ENCODE measurements around the gene IQGAP3.

Gene IQGAP3

DNA sequence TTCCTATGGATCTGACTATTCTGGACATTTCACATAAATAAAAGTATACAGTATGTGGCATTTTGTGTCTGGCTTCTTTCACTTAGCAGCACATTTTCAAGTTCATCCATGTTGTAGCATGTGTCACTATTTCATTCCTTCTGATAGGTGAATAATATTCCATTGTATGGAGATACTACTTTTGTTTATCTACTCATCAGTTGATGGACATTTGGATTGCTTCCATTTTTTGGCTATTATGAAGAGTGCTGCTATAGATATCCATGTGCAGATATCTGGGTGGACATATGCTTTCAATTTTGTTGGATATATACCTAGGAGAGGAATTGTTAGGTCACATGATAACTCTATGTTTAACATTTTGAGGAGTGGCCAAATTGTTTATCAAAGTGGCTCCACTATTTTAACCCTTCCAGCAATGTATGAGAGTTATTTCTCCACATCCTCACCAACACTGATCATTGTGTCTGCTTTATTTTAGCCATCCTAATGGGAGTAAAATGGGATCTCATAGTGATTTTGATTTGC, 49.9 kb downstream of the IQGAP3 start:
- in situ Hi-C loops (cut with HindIII; ENCODE audit: low sequenced_read_pairs) = loop anchor here (5.0 kb wide), 2 partner anchors 90 to 100 kb away; no protein-coding TSS in a partner anchor

DNA sequence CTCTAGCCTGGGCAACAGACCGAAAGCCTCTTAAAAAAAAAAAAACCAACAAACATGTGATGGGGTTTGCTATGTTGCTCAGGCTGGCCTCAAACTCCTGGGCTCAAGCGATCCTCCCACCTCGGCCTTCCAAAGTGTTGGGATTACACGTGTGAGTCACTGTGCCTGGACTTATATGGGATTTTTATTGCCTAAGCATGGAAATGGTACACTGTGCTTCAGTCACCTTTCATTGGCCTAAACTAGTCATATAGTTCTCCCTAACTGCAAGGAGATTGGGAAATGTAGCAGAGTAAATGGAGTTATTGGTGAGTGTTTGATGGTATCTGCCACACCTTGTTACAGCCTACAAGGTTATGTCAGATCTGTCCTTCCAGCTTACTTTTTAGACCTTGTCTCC, 54.6 kb downstream of the IQGAP3 start:
- in situ Hi-C loops (cut with HindIII; ENCODE audit: low sequenced_read_pairs) = no loop called here

DNA sequence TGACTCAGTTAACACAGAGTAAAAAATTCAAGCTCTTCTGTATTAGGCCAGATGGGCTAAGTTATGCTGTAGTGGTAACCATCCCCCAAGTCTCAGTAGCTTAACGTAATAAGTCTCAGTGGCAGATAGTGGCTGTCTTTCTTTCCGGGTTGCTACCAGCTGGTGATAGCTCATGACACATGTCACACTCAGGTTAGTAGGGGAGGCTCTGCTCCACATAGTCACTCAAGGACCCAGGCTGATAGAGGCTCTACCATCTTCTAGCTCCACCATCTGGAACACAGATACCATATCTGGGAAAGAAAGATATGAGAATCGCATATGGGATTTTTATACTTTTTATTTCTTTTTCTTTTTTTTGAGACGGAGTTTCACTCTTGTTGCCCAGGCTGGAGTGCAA, 55.5 kb downstream of the IQGAP3 start:
- in situ Hi-C loops (cut with HindIII; ENCODE audit: low sequenced_read_pairs) = no loop called here

DNA sequence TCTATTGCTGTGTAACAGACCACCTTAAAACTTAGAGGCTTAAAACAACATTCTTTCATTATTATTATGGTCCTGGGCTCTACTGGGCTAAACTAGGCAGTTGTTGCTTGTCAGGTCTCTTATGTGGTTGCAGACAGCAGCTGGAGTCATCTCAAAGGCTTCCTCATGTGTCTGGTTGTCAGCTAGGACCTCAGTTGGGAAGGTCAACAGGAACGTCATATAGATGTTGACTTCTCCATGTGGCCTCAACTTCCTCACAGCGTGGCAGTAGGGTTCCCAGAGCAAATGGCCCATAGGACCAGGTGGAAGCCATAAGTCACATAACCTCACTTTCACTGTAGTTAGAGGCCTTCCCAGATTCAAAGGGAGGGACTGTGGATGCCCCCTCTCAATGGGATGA, 56.4 kb downstream of the IQGAP3 start:
- in situ Hi-C loops (cut with HindIII; ENCODE audit: low sequenced_read_pairs) = no loop called here

DNA sequence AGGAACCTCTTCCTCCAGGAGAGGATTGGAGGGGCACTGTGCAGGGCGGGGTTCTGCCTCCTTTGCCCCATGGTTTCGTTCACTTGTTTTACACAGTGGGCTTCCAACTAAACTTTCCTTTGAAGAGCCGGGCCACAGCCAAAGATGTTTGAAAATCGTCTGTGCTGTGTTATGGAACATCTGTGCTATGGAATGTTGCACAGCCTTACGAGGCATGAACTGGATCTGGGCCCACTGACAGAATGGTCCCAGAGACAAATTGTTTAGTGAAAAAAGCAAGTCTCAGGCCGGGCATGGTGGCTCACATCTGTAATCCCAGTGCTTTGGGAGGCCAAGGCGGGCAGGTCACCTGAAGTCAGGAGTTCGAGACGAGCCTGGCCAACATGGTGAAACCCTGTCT, 59.2 kb downstream of the IQGAP3 start:
- in situ Hi-C loops (cut with HindIII; ENCODE audit: low sequenced_read_pairs) = no loop called here

DNA sequence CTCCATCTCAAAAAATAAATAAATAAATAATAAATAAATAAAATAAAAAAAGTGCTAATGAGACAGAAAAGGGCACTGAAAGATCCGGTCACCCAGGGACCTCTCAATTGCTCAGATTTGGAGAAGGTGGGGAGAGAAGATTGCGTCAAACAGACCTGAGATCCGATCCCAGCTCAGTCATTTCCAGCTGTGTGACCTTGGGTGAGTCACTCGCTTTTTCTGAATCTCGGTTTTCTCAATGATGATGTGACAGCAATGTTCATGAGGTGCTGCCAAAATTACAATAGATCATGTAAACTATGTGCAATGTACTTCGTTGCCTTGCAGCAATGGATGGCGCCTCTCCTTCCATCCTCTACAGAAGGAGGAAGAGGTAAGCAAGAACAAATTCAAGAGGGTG, 60.7 kb downstream of the IQGAP3 start:
- in situ Hi-C loops (cut with HindIII; ENCODE audit: low sequenced_read_pairs) = no loop called here

DNA sequence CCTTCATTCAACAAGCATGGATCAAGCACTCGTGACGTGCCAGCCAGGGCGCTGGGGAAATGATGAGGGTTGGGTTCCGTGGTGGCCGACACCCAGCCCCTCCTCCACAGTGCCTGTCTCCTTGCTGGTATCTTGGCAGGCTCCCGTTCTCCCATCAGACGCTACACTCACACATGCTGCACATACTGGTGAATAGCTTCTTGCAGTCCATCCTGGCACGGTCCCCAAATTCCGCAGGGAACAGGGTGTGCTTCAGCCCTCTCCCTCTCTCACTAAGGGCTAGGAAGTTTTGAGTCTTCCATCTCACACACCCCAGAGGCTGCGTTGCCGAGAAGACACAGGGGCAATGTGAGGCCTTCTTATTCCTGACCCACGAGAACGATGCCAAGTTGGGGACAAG, 61.7 kb downstream of the IQGAP3 start:
- in situ Hi-C loops (cut with HindIII; ENCODE audit: low sequenced_read_pairs) = no loop called here

DNA sequence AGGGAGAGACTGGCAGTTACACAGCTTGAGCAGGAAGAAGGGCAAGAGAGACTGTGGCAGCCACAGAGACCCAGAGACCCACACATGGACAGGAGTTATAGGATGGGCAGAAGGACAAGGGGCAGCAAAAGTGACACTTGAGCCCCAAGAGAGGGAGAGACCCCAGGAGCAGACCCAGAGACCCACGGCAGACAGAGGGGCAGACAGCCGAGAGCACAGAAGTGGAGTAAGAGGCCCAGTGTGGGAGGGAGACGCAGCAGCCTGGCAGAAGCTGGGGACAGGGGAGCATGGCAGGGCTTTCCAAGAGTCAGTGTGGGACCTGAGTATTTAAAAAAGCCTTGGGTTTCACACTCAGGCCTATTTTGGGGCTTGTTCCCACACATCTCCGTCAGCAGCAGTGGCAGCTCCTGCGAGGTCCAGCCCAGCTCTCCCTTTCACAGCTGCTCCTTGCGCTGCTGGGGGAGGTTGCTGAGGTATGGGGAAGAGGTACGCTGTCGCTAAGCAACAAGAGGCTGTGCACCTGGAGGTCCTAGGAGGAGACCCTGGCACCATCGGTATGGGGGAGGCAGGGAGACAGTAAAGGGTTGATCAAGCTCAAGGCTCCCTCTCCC, 62.8 kb downstream of the IQGAP3 start:
- in situ Hi-C loops (cut with HindIII; ENCODE audit: low sequenced_read_pairs) = no loop called here

DNA sequence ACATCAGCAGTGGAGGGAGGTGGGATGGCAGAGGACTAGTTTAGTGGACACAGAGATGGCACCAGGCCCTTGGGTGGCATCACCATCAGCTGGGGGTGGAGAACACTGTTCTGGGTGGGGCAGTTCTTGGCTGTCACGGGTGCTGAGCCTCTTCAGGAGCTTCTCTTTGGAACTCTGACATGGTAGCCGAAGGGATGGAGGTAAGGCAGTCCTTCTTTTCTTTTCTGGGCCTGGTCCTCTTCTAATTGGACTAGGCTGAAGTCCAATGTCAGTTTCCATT, 63.5 kb downstream of the IQGAP3 start:
- in situ Hi-C loops (cut with HindIII; ENCODE audit: low sequenced_read_pairs) = no loop called here

DNA sequence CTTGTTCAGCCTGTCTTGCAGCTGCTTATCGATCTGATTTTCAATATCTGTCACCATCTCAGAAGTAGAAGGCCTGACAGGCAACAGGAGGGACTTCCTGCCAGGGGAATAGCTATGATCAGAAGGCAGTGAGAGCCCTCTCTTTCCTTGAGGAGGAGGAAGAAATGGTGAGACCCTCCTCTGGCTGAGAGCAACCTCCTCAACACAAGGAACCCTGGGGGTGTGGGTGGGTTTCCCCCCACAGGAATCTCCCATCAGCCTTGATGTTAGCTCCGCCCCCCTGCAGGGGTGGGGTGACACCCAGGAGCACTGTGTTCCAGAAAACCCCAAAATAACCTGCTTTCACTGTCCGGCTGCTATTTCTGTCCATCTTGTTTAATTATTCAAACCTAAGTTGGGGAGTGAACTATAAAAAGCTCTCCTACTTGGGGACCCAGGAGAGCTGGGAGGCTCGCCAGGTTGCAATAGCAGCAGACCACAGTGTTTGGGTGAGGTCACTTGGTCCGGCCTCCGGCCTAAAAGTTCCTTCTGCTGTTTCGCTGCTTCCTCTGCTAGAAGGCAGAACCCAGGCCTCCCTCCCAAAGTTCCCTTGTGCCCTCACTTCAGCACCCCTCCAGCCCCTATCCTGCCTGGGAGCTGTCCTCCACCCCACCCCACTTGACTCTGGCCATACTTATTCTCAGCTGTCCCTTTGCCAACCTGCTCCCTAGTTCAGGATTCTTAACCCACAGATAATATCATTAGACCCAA, 64.0 kb downstream of the IQGAP3 start:
- in situ Hi-C loops (cut with HindIII; ENCODE audit: low sequenced_read_pairs) = no loop called here

DNA sequence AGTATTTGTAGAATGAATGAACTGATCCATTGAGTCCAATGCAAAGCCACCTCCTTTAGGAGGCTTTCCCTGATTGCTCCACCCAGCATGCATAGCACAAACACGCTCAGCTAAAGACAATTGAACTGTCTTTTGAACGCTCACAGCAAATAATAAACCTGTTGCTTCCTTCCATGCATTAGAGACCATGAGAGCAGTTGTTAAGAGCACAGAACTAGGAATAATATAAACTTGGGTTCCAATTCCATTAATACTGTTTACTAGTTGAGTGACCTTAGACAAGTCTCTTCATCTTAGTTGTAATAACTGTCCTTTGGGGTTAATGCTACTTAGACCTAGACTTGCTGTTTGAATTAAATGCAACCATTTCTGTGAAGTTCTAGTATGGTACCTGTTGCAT, 65.9 kb downstream of the IQGAP3 start:
- in situ Hi-C loops (cut with HindIII; ENCODE audit: low sequenced_read_pairs) = no loop called here

DNA sequence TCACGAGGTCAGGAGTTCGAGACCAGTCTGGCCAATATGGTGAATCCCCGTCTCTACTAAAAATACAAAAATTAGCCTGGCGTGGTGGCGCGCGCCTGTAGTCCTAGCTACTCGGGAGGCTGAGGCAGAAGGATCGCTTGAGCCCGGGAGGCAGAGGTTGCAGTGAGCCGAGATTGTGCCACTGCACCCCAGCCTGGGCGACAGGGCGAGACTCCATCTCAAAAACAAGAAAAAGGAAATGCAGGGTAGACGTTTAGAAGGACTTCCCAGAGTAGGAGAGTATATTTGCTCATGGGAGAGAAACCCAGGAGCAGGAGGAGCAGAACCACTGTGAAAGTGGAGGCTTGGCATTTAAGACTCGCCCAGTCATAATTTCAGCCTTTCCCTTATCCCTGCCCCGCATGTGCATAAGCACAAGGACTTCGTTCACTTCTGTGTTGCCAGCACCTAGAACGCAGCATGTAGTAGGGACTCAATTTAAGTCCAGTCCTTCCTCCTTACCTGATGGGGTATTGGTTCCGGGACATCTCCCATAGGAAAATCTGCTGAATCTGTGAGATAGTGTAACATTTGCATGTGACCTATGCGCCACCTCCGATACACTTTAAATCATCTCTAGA, 66.6 kb downstream of the IQGAP3 start:
- in situ Hi-C loops (cut with HindIII; ENCODE audit: low sequenced_read_pairs) = no loop called here

DNA sequence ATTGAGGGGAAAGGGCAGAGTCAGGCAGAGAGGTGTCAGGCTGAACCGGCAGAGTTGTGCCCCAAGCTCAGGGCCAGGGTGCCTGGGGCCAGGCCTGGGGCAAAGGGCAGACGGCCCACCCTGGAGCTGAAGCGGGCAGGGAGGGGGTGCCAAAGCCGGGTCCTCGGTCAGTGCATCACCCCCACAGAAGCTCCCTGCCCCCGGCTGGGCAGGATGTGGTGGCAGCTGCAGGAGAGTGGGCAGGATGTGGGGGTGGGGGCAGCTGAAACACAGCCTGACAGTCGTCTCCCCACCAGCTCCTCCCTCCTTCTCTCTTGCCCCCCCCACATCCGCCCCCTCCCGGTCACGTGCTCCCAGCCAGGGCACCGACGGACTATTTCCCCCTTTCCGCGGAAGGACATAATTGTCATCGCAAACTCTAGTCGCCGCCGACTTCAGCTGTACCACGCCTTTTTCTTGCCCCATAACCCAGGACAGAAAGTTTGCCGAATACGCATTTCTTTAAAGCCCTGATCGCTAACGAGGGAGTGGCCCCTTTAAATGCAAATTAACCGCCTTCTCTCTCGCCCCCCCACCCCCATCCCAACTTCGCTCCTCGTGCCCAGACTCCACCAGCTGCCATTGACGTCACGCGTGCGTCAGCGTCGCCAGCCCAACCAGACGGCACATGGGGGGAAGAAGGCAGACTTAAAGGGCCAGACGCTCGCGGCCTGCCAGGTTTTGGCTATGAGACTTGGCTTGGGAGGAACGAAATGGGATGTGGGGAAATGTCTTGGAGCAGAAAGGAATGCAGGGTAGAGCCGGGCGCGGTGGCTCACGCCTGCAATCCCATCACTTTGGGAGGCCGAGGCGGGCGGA, 67.3 kb downstream of the IQGAP3 start:
- in situ Hi-C loops (cut with HindIII; ENCODE audit: low sequenced_read_pairs) = no loop called here

DNA sequence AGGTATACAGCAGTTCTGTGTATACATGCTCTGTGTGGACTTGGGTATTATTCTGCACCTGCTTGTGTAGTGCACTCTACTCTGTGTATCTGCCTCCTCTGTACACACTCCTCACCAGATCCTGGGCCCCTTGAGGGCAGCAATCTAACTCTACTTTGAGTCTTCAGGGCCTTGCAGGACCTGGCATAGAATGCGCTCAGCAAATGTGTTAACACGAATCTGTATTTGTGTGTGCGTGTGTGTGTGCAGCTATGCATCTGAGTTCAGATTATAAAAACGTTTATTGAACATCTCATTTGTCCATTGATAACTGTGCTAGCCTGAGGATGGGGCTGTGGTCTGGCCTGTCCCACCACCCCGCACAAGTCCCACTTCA, 67.9 kb downstream of the IQGAP3 start:
- in situ Hi-C loops (cut with HindIII; ENCODE audit: low sequenced_read_pairs) = no loop called here

DNA sequence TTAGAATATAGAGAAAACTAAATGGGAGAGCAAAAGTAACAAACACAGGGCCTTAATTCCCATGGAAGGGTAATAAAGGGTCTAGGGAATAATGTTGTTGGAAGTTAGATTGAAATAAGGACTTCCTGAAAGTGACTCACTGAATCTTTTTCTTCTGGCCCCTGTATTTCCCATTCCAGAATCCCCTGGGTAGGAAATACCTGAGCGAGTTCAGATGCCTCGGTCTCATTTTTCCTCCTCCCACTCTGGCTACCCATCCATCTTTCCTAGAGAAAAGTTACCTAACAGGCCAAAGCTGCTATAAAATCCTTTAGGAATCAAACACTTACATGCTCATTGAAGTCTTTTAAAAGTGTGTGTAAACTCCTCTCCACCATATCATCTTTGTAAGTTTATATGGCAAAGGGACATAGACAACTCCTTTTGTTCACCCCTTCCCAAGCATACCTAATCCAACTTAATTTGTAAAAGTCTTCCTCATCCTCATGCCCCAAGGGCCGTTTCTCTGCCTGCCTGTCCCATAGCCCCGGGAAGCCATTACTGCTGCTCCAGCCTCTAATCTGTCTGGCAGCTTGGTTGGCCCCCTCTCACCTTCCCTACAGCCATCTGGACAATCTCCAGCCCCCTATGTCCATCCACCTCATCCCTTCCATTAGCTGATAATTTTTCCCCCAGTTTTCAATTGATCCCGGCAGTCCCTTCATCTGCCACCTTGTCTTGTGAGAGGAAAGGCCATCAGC, 68.5 kb downstream of the IQGAP3 start:
- in situ Hi-C loops (cut with HindIII; ENCODE audit: low sequenced_read_pairs) = no loop called here

DNA sequence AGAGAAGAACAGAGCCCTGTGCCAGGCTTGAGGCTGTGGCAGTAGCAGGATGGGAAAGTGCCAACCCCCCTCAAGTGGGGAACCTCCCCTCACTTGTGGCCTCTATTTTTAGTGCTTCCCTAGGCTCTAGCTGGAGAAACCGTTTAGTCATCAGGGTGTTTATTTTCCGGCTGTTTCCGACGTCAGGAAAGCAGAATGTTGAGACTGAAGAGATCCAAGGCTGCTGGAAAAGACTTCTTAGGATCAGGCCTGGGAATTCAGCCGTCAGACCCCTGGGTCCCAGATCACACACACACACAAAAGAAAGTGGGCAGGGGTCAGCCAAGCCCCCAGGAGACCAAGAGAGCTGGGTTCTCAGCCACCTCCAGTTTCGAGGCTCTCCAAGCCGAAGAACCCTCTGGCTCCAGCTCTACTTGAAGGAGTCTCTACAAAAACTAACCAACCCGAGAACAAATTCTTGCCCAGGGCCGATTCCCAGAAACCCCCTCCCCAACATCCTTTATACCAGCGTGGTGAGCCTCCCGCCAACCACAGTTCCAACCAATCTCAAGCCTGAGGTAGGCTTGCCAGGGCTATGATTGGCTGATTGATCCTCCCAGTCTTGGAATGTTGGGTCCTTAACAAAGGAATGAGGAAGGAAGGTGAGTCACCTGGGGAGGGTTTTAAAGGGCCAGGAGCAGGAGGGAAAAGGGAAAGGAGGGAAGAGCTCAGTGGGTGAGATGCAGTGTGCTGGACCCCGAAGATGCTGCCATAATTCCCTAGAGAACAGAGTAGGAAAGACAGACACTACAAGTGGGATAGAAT, 69.3 kb downstream of the IQGAP3 start:
- in situ Hi-C loops (cut with HindIII; ENCODE audit: low sequenced_read_pairs) = no loop called here

DNA sequence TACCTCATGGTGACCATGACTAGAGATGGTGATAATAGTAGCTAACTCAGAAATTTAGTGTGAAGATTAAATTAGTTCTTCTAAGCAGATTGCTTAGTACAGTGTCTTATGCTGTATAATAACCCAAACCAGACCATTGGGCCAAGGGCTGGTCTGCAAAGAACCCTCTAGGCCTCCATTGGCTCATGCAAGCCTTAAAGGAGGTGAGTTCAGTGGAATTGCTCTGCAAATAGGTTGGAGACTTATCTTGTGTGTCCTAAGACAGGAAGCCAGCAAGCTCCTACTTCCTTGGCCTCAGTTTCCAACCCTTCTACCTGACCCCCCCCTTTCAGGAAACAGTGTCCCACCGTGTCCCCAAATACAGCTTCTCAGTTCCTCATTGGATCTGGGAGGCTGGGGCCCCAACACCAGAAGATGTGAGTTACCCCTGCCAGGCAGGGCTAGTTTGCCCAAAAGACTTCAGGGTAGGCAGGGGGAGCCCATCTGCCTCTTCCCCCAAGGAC, 69.9 kb downstream of the IQGAP3 start:
- in situ Hi-C loops (cut with HindIII; ENCODE audit: low sequenced_read_pairs) = no loop called here

DNA sequence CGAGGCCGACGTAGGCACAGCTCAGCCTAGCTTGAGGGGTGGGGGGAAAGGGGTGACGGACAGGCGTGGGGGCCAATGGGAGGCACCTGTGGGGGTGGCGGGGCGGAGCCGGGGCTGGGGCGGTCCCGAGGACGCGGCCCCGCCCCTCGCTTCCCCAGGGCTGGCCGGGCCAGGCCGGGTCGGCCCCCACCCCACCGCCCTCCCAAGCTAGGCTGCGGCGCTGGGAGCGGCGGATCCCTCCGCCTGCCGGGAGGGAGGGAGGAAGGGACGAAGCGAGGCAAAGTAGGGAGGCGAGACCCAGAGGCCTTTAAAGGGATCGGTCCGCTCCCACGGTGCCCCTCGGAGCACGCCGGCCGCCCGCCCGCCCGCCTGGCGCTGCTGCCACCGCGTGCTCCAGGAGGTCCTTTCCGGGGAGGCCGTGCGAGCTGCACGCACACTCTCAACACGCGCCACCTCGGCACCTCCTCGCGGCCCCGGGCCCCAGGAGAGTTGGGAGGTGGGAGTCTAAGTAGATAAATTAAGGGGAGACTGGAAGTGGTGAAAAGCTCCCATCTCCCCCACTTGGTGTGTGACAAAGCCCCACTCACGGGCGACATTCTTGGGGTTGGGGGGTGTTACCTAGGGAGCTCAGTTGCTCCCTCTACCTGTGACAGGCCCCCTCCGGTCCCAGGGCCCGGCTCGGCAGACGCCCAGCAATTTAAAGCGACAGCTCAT, 71.4 kb downstream of the IQGAP3 start:
- in situ Hi-C loops (cut with HindIII; ENCODE audit: low sequenced_read_pairs) = no loop called here

DNA sequence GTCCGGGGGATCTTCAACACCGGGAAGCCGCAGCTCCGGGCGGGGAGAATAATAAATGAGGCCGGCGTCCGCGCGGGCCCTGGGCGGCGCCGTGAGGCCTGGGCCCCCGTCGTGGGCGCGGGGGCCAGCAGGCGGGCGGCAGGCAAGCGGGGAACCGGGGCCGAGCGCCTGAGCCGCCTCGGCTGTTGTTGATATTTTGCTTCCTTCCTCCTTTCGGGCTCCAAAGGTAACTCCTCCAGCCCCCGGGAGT, 71.9 kb downstream of the IQGAP3 start, which contains the start of gene MEF2D:
TSS of gene MEF2D (minus strand) at position 233 of the 250 bp plus-strand sequence. CDS start 17,483 bp downstream, outside the sequence.
- in situ Hi-C loops (cut with HindIII; ENCODE audit: low sequenced_read_pairs) = no loop called here
